Measurements from ENCODE around the gene CBLN3. TPM values are rescaled to one million over a fixed set of nuclear protein-coding genes. Genes with fewer than 3 reads are reported as not detected.
A peak's percentile ranks its signal among the peaks of the same experiment; 100 is the strongest.

Gene CBLN3
- total RNA-seq, 4 donors from 2014 or later, result 0.16 to 0.36 (median 0.24) TPM; not detected in 1

DNA sequence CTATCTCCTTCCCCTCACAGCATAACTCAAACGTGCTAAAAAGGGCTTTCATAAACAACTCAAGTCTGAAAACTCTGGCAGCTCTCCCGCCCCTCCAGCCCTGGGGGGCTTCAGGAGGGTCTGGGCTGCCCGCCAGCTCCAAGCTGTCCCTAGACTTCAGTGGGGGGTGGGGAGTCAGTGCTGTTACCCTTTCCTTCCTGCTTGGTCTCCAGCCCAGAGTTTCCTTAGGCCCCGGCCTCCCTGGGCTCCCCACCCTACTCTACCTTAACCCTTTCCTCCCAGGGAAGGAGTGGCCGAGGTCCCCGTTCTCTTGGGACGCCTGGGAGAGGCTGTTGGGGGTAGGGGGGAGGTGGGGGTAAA lies 31.2 kb downstream of the CBLN3 start:
- Histone ChIP-seq H3K4me3 (peak overlapping the region; percentile 57 to 69 (median 58)), H3K4me1 (peaks cover 8 to 19% of the 10 kb centered on the region in 2 donors), H3K9me3 (no peaks in the 10 kb centered on the region), H3K27ac (peak overlapping the region; percentile 55 to 73 (median 70)), H3K36me3 (no peaks in the 10 kb centered on the region), H3K27me3 (peaks cover 0 to 10% (median 0%) of the 10 kb centered on the region in 3 donors)
- ATAC-seq (no peak), DNase-seq (no peak)
- intact Hi-C loops (cut with DNase I; ENCODE audit: low total_unique reads) (no loop called here), in situ Hi-C loops (cut with MboI; ENCODE audit: low sequenced_read_pairs in 4 of 4) (no loop called here)
- TF ChIP-seq POLR2A (IDR thresholded peaks at IDR 0.05), result no peak
- TF ChIP-seq, protein P1, sequence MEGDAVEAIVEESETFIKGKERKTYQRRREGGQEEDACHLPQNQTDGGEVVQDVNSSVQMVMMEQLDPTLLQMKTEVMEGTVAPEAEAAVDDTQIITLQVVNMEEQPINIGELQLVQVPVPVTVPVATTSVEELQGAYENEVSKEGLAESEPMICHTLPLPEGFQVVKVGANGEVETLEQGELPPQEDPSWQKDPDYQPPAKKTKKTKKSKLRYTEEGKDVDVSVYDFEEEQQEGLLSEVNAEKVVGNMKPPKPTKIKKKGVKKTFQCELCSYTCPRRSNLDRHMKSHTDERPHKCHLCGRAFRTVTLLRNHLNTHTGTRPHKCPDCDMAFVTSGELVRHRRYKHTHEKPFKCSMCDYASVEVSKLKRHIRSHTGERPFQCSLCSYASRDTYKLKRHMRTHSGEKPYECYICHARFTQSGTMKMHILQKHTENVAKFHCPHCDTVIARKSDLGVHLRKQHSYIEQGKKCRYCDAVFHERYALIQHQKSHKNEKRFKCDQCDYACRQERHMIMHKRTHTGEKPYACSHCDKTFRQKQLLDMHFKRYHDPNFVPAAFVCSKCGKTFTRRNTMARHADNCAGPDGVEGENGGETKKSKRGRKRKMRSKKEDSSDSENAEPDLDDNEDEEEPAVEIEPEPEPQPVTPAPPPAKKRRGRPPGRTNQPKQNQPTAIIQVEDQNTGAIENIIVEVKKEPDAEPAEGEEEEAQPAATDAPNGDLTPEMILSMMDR (IDR thresholded peaks at IDR 0.05 in 4 of 5, conservative IDR thresholded peaks at IDR 0.05 in 1 of 5), result no peak

DNA sequence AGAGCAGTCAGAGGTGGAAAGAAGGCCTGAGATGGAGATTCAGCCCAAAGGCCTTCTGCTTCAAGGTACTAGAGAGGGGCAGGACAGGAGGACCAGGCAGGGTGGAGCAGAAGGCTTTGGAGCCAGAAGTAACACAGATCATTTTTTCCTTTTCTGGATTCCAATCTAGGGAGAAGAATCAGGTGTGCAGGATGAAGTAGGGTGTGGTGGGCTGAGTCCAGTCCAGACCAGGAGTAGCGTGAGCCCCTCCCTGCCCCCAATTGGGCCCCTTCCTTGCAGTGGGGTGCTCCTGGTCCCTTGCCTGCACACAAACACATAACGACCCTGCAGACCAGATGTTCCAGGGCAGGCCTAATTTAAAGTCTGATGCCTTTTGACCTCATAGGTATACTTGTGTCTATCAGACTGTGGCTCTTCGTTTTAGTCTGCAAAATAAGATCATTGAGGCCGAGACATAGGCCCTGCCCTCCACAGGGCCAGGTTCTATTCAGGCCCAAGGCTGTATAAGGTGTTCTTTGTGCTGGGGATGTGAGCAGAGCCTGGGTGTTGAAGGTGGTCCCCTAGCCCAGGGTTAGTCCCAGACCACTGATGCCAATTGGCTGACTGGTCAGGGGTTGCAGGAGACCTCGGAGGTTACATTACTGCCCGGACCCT lies 31.7 kb downstream of the CBLN3 start:
- Histone ChIP-seq H3K36me3 (no peaks in the 10 kb centered on the region), H3K27ac (peak overlapping the region; percentile 55 to 73 (median 70)), H3K4me1 (peaks cover 6 to 14% of the 10 kb centered on the region in 2 donors), H3K27me3 (peaks cover 0 to 10% (median 1%) of the 10 kb centered on the region in 3 donors), H3K9me3 (no peaks in the 10 kb centered on the region), H3K4me3 (peak overlapping the region in 3 of 4 donors; percentile 57 to 60 (median 57))
- DNase-seq (no peak), ATAC-seq (no peak)
- TF ChIP-seq POLR2A (IDR thresholded peaks at IDR 0.05), result no peak
- TF ChIP-seq, protein P1 (IDR thresholded peaks at IDR 0.05 in 4 of 5, conservative IDR thresholded peaks at IDR 0.05 in 1 of 5), result no peak
- intact Hi-C loops (cut with DNase I; ENCODE audit: low total_unique reads), result no loop called here
- in situ Hi-C loops (cut with MboI; ENCODE audit: low sequenced_read_pairs in 4 of 4), result no loop called here

DNA sequence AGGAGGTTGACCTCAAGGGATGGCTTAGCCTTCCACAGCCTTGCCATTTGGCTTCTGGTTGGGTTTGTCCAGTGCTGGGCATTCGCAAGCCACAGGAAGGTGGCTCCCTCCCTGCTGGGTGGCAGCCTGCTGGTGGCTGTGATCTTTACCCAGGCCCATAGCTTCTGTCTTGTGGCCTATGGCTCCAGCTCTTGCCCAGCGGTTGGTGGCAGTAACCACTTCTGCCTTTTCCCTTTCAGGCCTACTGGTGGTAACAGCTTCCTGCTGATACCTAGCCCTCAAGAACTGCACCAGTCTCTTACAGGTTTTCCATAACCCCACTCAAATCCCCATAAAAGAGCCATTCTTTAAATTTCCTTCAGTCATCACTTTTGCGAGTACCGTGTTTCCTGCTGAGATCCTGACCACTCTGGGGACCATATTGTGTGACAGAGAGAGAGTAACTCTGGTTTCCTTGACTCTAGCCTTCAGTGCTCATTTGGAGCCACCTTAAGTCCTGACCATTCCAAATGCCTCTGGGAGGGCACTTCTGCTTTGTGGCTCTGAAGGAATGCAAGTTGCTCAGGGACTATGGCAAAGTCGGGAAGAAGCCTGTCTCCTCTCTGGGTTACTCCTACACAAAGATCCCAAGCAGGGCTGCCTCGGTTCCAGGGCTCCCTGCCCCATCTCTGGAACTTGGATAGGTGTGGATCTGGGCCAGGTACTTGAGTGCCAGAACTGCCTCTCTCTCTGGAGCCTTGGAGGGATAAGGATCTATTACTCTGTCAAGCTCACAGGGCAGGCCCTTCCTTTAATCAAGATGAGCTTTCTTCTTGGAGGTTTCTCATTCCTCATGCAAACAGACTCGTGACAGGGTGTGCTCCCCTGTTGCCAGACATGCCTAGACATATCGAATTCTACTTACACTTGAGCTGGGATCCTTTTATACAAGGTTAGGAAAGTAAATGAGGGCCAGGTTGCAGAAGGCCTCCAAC lies 33.6 kb downstream of the CBLN3 start:
- TF ChIP-seq, protein P1 (IDR thresholded peaks at IDR 0.05 in 4 of 5, conservative IDR thresholded peaks at IDR 0.05 in 1 of 5), result no peak
- TF ChIP-seq POLR2A (IDR thresholded peaks at IDR 0.05), result no peak
- Histone ChIP-seq H3K27ac (no peak overlapping the region), H3K4me3 (no peak overlapping the region), H3K36me3 (no peaks in the 10 kb centered on the region), H3K27me3 (peaks cover 6 to 21% (median 9%) of the 10 kb centered on the region in 3 donors), H3K4me1 (peaks cover 3 to 9% of the 10 kb centered on the region in 2 donors), H3K9me3 (no peaks in the 10 kb centered on the region)
- intact Hi-C loops (cut with DNase I; ENCODE audit: low total_unique reads), result no loop called here
- in situ Hi-C loops (cut with MboI; ENCODE audit: low sequenced_read_pairs in 4 of 4), result no loop called here
- no peak for ATAC-seq
- DNase-seq, result no peak

DNA sequence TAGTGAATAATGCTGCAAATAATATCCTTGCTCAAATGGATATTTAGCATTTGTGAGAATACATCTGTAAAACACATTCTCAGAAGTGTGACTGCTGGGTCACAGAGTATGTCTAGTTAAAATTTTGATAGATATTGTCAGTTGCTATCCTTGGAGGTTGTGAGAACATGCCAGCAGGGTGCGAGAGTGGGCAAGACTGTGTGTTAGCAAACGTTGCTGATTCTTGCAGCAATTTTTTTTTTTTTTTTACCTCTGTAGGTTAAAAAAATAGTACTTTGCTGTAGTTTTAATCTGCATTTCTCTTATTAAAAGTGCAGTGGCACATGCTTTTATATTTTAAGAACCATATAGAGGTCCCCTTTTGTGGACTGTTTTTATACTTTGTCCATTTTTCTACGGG lies 35.2 kb downstream of the CBLN3 start:
- H3K4me3 ChIP-seq, result no peak overlapping the region
- H3K27me3 ChIP-seq, result peaks cover 7 to 20% (median 12%) of the 10 kb centered on the region in 3 donors
- H3K4me1 ChIP-seq, result peaks cover 0 to under 1% of the 10 kb centered on the region in 2 donors
- no peak overlapping the region for H3K27ac ChIP-seq
- TF ChIP-seq POLR2A (IDR thresholded peaks at IDR 0.05), result no peak
- TF ChIP-seq, protein P1 (IDR thresholded peaks at IDR 0.05 in 4 of 5, conservative IDR thresholded peaks at IDR 0.05 in 1 of 5), result no peak
- no peaks in the 10 kb centered on the region for H3K9me3 ChIP-seq
- no peaks in the 10 kb centered on the region for H3K36me3 ChIP-seq
- DNase-seq (no peak), ATAC-seq (no peak)
- intact Hi-C loops (cut with DNase I; ENCODE audit: low total_unique reads) (no loop called here), in situ Hi-C loops (cut with MboI; ENCODE audit: low sequenced_read_pairs in 4 of 4) (no loop called here)

Data from gastrocnemius medialis (tissue), 4 donors.